NCI-H1105 treated with DMSO at 0.1 percent for 48 hours (cell line): Measurements from ENCODE around the gene PLD4.

Experiments
- DNase-seq: peaks from one replicate; lab custom pipeline; 2025; lab: John Stamatoyannopoulos, UW

Gene PLD4

GRCh38 chr14:104975481-104976197 lies 51.0 kb downstream of the PLD4 start:
- no peak for DNase-seq

- peak; percentile 73 for DNase-seq
These were observed 51.7 kb downstream of the PLD4 start for GRCh38 chr14:104976198-104977007.

DNA sequence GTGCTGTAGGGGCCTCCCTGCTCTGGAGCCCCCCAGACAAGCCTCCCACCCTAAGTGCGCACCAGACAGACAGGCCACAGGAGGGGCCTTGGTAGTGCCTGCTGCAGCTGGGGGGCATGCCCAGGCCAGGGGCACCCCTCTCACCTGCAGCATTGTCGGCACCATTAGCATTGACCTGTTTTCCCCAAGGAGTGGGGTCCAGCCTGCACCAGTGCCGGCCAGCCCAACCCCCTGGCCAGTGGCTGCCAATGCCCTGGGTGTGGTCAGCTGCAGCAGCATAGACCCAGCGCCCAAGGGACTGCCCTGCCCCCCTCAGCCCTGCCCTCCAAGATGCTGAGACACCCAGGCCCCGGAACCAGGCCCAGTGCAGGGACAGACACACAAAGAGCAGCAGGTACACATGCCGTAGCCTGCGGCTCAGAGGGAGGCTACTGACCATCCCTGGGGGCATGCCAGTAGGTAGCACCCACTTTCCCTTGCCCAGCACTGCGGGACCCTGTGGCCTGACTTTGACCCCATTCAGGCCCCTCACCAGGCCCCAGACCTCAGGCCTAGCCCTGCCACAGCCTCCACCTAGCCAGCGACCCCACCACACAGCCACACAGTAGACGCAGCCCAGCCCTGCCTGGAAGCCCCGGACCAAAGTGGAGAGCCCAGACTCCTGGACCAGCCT lies 52.5 kb downstream of the PLD4 start:
- DNase-seq: no peak

DNA sequence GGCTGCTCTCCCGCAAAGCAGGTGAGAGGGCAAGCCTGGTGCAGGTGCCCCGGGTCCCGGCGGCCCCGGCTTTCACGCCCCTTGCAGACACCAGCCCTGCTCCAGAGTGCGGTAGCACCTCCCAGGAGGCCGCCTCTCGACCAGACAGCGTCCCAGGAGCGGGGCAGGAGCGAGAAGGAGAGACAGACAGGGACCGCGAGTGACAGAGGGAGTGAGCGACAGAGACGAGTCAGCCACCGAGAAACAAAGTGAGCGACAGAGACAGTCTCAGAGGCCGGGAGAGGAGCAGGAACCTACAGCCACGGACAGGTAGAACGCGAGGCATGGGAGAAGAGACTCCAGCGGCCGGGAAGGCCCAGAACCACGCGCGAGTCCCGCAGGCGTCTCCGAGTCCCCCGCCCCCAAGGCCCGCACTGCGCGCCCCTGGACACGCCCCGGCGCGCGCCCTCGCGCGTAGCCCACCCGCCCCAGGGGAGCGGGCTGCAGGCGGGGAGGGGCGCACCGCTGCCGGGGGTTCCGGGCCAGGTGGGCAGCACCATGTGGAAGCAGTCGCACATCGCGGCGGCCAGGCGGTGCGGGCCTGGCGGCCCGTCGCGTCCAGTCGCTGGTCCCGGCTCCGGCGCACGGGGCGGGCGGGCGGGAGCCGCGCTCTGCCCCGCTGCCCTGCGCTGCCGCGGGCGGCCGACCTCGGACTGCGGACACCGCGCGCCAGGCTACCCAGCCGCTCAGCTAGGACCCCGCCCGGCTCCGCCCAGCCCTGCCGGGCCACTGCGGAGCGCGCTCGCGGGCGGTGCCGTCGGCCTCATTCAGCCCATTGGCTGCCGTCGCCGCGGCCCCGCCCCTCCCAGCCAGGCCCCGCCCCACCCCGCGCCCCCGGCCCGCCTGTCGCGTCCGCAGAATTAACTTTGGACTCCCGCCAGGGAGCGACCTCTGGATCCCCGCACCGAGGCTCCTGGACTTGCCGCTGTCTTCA lies 53.3 kb downstream of the PLD4 start, which contains the start of gene AHNAK2:
TSS of gene AHNAK2 (minus strand) at position 694 of the 973 bp plus-strand sequence. CDS start at position 557, 137 bp downstream.
- peak; percentile 60 for DNase-seq

DNA sequence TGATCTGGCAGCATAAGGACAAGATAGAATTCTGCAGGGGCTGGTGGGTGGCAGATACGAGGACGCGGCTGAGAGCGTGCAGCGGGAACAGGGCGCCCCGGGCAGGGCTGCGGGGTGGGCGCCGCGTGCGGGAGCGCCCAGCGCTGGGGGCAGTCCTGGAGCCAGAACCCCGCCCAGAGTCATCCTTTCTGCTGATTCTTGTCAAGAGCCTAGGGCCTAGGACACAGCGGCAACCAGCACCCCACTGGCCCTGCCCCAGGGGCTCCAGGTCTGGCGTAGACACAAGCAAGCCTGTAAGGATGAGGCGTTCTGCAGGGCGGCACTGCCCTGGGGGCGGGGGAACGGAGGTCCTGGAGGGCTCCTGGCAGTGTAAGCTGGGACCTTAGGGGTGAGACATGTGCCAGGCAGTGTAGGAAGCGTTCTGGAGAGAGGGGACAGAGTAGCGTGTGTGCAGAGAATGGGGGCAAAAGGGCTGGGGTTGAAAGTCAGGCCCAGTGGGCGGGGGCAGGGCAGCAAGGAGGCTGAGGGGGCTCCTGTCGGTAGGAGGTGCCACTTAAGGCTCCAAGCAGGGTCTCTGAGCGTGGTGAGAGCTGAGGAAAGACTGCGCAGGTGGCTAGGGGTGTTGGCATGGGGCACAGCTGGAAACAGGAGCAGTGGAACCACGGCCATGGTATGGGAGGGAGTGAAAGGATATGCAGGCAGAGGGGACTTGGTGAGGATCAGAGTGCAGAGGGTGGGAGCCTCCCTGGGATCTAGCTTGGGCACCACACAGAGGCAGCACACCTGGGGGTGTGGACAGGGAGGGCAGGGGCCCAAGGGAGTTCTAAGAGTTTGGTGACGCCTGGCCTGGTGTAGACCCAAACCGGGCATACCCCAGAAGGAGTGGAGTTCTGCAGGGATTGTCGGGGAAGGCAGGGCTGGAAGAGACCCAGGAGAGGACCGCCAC lies 54.3 kb downstream of the PLD4 start:
- DNase-seq: no peak

- no peak for DNase-seq
These were observed 55.3 kb downstream of the PLD4 start for GRCh38 chr14:104979758-104980610.

- no peak for DNase-seq
These were observed 56.2 kb downstream of the PLD4 start for GRCh38 chr14:104980611-104981531.

DNA sequence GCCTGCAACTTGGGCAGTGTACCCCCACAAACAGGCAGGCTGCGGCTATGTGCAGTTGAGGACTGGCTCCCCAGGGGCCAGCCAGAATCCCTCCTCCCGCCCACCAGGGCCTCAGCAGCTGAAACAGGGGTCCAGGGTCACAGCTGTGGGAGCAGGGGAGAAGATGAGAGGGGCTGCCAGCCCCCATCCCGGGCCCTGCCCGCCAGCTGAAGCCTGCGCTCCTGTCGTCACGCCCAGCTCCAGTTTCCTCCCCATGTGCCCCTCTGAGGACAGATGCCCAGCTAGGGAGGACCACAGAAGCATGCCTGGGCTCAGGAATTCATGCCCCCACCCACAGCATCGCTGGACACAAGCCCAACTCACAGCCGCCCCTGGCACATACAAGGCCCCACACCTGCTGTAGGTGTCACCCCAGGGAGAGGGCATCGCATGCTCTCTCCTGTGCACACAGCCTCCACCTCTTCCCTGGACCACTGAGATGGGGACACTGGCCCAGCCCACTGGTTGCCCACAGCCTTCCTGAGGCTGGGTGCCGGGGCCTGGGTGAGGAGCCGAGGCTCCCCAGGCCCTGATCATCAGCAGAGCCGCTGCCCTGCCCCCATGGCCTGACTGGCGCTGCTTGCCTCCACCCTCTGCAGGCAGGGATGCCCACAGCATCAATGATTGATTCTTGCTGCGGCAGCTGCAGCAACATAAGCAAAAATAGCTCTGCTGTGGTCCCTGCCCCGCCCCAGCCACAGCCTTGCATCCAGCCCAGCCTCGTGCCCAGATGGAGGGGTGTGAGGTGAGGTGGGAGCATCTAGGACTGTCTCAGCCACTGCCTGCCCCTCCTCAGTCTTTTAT lies 57.2 kb downstream of the PLD4 start:
- no peak for DNase-seq

DNA sequence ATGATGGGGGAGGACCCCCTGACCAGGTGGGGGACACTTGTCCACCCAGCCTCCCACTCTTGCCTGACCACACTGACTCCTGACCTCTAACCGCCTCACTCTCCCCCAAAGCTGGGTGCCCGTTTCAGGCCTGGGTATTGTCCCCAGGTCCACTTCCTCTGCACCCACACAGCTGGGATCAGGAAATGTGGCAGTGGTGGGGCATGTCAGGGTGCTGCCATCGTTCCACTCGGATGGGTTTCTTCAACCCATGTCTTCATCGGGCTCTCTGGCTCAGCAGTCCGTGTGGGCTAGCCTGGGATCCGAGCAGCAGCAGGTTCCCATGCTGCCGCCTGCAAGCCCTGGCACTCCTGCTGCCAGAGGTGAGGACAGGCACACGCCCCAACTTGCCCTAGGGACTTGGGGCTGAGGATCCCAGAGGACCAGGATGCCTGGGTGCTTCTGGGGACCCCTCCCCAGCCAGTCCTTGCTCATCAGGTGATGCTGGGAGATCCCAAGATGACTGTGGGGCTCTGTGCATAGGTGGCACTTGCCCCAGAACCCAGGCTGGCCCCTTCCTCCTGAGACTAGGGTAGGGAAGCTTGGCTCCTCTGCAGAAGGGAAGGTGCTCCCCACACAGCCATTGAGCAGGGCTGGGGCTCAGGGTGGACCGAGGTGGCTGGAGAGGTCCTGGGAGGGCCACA lies 58.0 kb downstream of the PLD4 start:
- DNase-seq: no peak
